HG03025 (cell line): ENCODE measurements around the gene PTPRE.

Experiments used
- ATAC-seq: cut with Tn5 transposase; IDR thresholded peaks from one replicate; pipeline ENCODE4 v1.9.1; 2021; ENCODE audit warnings: mild to moderate bottlenecking, moderate library complexity; ENCODE audit not compliant: unreplicated experiment, low FRiP score

Gene PTPRE

DNA sequence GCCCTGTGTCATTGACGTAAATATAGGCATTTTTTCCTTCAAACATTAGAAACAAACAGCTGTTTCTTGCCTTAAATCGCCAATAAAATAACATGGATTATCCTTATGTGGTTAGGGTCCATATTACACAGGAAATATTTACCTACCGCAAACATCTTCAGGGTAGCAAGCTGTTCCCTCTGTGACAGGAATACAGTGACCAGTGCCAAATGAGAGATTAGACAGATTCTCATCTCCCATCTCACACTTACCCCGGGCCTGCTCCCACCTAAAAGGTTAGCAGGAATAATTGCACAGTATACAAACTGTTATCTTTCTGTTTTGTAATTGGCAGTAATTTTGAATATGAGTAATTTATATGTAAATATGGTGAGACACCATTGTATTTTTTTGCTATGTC lies 202.8 kb downstream of the PTPRE start:
- ATAC-seq = no peak

GRCh38 chr10:128110339-128110738 lies 203.4 kb downstream of the PTPRE start:
- no peak for ATAC-seq

DNA sequence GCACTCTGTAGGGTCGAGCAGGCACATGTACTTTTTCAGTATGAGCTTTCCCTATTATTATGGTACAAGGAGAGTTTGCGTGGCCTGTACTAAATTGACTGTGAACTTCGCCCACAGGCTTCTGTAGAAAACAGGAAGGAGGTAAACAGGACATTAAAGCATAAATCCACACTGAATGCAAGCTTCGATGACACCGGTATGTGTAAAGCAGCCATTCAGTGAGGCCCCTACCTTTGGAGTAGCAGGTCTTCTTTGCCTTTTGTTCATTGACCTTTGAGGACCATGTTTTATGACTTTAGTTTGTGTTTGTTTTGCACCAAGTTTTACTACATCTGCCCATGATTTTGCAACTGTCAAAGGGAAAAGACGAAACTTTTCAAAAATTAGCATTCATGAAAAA lies 204.8 kb downstream of the PTPRE start:
- no peak for ATAC-seq

GRCh38 chr10:128113026-128113425 lies 206.1 kb downstream of the PTPRE start:
- ATAC-seq = no peak

GRCh38 chr10:128114901-128115300 lies 208.0 kb downstream of the PTPRE start:
- ATAC-seq = no peak

GRCh38 chr10:128115356-128115755 lies 208.5 kb downstream of the PTPRE start:
- no peak for ATAC-seq

GRCh38 chr10:128116187-128116586 lies 209.3 kb downstream of the PTPRE start:
- no peak for ATAC-seq

DNA sequence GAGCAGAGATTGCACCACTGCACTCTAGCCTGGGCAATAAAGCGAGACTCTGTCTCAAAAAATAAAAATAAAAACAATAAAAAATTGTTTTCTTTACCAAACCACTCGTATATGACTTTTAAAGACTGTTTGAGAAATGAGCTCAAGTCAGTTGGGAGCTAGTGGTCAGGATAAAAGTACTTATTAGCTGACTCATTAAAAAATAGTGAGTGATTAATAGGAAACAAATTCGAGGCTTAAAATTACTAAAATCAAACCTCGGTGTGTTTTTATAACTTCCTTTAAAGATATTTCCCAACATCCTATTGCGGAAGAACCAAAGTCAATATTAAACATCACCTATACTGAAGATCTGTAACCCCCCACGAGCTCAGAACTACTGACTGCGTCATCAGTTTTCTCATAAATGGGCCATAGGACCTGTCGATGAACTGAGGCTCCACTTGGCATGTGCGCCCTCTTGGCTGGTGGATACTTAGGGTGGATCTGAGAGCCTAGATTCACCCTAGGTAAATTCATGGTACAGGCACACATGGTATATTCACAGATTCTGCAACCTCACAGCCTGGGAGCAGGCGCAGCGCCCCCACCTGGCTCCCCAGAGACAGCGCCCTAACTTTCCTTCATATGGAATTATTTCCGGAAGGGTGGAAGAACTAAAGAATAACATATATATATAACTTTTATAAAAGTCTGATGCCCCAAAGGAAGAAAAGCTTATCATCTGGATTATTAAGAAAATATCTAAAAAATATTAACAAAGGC lies 210.1 kb downstream of the PTPRE start:
- no peak for ATAC-seq

DNA sequence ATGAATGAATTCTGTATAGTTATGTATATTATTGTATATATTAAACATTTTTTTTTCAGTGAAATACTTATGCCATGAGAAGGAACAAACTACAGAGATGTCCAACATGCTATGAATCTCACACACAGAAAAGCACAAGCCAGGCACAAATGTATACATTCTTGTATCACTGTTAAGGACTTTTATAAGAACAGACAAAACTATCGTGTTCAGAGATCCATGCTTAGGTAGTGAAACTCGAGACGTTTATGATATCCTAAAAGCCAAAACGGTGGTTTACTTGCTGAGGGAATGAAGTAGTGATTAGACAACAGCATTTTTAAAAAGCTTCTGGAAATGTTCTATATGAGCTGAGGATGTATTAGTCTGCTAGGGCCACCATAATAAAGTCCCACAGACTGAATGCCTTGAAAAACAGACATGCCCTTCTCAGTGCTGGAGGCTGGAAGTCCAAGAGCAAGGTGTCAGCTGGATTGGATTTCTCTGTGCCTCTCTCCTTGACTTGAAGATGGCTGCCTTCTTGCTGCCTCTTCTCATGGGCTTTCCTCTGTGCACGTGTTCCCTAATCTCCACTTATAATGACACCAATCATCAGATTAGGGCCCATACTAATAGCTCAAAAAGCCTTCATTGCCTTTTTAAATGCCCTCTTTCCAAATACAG lies 215.0 kb downstream of the PTPRE start:
- no peak for ATAC-seq

DNA sequence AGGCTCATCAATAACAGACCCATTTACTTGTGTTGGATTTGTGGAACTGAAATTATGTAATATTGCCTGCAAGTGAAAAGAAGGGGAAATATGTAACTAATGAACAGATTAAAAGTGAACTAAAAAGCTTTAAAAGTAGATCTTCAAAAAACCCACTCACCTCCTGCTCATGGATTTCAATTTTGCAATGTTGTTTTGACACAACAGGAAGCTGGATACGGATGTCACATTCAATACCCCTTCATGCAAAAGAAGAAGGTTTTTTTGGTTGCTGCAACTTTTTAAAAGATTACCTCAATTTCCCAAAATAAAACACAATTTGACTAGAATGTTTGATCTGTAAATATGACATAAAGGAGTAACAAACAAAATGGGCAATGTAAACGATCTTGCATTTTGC lies 216.0 kb downstream of the PTPRE start:
- no peak for ATAC-seq

DNA sequence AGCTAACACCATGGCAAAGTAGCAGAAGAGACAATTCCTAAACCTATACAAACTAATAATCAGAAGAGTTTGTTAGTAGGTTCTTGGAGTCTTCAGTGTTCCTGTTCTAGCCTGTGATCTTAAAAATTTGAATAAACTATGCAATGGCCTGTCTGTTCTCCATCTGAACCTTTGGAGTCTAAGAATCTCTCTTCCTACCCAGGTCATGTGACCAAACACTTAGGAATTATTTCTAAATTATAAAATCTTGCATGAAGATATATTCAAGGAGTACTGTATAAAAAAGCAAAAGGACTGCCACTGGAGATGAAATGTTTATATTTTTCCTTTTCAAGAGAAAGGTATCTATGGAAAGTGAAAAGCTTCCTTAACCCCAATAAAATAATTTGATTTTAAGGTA lies 216.9 kb downstream of the PTPRE start:
- ATAC-seq = no peak

GRCh38 chr10:128124813-128125403 lies 218.0 kb downstream of the PTPRE start:
- no peak for ATAC-seq

DNA sequence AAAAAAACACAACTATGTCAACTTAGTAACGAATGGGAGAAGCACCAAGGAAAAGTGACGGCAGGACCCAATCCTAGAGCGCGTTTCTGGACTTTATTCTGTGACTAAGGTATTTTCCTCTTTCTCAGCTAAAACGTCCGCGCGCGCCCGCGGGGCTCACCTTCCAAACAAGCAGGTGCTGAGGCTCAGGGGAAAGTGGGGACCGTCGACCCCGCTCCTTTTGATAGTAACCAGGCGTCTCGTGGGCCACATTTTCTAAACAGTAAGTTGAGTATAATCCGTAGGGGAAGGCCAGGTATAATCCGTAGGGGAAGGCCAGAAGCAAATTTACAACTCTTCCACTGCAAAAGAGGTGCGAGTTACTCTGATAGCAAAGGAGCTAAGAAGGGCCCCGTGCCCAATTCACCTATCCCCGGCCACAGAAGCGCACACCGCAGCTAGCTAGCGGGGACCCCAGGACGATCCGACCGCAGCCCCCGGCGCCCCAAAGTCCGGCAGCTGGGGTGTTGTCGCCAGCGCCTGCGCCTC lies 218.6 kb downstream of the PTPRE start:
- peak; percentile 0 for ATAC-seq

GRCh38 chr10:128125944-128126764 lies 219.3 kb downstream of the PTPRE start, which contains the start of gene MKI67:
TSS of gene MKI67 (minus strand) at chr10:128126423. CDS start at chr10:128125667, 756 bp downstream.
- ATAC-seq = peak; percentile 83

- ATAC-seq = no peak
Observed at GRCh38 chr10:128128582-128128981, 221.7 kb downstream of the PTPRE start.

DNA sequence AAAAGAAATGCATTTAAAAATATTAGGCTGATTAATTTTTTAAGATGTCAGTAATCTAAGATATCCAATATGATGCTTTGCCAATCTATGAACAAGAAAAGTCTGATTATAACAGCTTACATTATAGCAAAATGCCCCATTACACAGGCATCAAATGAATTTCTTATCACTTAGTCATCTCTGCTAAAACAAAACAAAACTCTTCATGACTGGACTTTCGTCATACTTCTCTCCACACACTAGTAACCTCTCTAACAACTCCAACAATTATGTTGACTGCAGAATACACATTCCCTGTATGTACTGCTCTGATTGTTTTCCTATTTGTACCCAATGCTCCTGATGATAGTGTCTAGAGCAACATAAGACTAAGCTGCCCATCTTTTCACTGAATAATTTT lies 223.1 kb downstream of the PTPRE start:
- no peak for ATAC-seq
